NCI-H526 (cell line): ENCODE data around the gene THAP11.

Experiments used
- DNase-seq, 2 experiments: peaks; one replicate each; lab custom pipeline; 2025; lab: John Stamatoyannopoulos, UW

Gene THAP11

GRCh38 chr16:67841816-67842508, at the start of gene THAP11:
TSS of gene THAP11 (plus strand) at chr16:67842320. CDS start at chr16:67842555, 235 bp downstream.
- DNase-seq = peak; percentile 89 to 95

- no peak for DNase-seq
Measured at GRCh38 chr16:67796099-67796718, 45.9 kb upstream of the THAP11 start.

- DNase-seq = no peak
Measured at GRCh38 chr16:67800338-67800926, 41.7 kb upstream of the THAP11 start.

- no peak for DNase-seq
Measured at GRCh38 chr16:67801241-67801640, 40.9 kb upstream of the THAP11 start.

GRCh38 chr16:67801883-67802282, 40.2 kb upstream of the THAP11 start:
- DNase-seq = no peak

- no peak for DNase-seq
Measured at GRCh38 chr16:67803894-67804293, 38.2 kb upstream of the THAP11 start.

- DNase-seq = no peak
Measured at GRCh38 chr16:67804853-67805542, 37.1 kb upstream of the THAP11 start.

- DNase-seq = peak in 1 of 2 experiments; percentile 32
Measured at GRCh38 chr16:67805718-67806427, 36.2 kb upstream of the THAP11 start.

GRCh38 chr16:67806428-67807147, 35.5 kb upstream of the THAP11 start, which contains the start of the genes RANBP10 and TSNAXIP1:
TSS of gene RANBP10 (minus strand) at chr16:67806560. CDS start at chr16:67806536, 24 bp downstream.
TSS of gene TSNAXIP1 (plus strand) at chr16:67806889. CDS start at chr16:67807150, 261 bp downstream.
- peak; percentile 97 for DNase-seq

GRCh38 chr16:67807148-67807682, 34.9 kb upstream of the THAP11 start:
- no peak for DNase-seq

GRCh38 chr16:67811899-67812298, 30.2 kb upstream of the THAP11 start:
- DNase-seq = no peak

- no peak for DNase-seq
Measured at GRCh38 chr16:67814567-67814966, 27.6 kb upstream of the THAP11 start.

GRCh38 chr16:67820608-67821259, 21.4 kb upstream of the THAP11 start:
- no peak for DNase-seq

- DNase-seq = no peak
Measured at GRCh38 chr16:67822511-67822910, 19.6 kb upstream of the THAP11 start.

GRCh38 chr16:67825119-67825518, 17.0 kb upstream of the THAP11 start:
- DNase-seq = no peak

GRCh38 chr16:67825906-67826305, 16.2 kb upstream of the THAP11 start:
- DNase-seq = no peak

GRCh38 chr16:67828651-67829050, 13.5 kb upstream of the THAP11 start:
- no peak for DNase-seq

GRCh38 chr16:67833030-67833414, 9.1 kb upstream of the THAP11 start:
- peak in 1 of 2 experiments; percentile 10 for DNase-seq

GRCh38 chr16:67833415-67834241, 8.5 kb upstream of the THAP11 start:
- DNase-seq = peak; percentile 61 to 91
